HG02798 (cell line): ENCODE measurements around the gene CPLX3.

Experiments used
- ATAC-seq: cut with Tn5 transposase; IDR thresholded peaks from one replicate; pipeline ENCODE4 v1.9.1; 2021; ENCODE audit warnings: mild to moderate bottlenecking; ENCODE audit not compliant: unreplicated experiment, poor library complexity

The CPLX3 gene

GRCh38 chr15:74866090-74866489 is 39.7 kb downstream of the CPLX3 start:
- ATAC-seq, result no peak

GRCh38 chr15:74867466-74868038 is 41.1 kb downstream of the CPLX3 start:
- ATAC-seq, result no peak

- ATAC-seq, result no peak
Observed at GRCh38 chr15:74868059-74868458, 41.6 kb downstream of the CPLX3 start.

- ATAC-seq, result no peak
Observed at GRCh38 chr15:74869372-74869725, 42.9 kb downstream of the CPLX3 start.

GRCh38 chr15:74869726-74870407 is 43.4 kb downstream of the CPLX3 start:
- ATAC-seq, result peak; percentile 35

- ATAC-seq, result no peak
Observed at GRCh38 chr15:74870436-74871215, 44.2 kb downstream of the CPLX3 start.

GRCh38 chr15:74872702-74873035 is 46.2 kb downstream of the CPLX3 start:
- ATAC-seq, result no peak

- peak; percentile 87 for ATAC-seq
Observed at GRCh38 chr15:74873036-74873755, 46.8 kb downstream of the CPLX3 start, which contains the start of gene SCAMP2. Gene SCAMP2, minus strand, starts transcription at chr15:74873365. Its CDS starts 110 bp downstream, at chr15:74873255.

- no peak for ATAC-seq
Observed at GRCh38 chr15:74873756-74874424, 47.5 kb downstream of the CPLX3 start.

GRCh38 chr15:74878273-74878672 is 51.8 kb downstream of the CPLX3 start:
- no peak for ATAC-seq
